ENCODE data around the gene CCSER1. TPM values are rescaled to one million over a fixed set of nuclear protein-coding genes. Genes with fewer than 3 reads are reported as not detected.

CCSER1 gene
- not detected in 2 replicates for total RNA-seq
- polyA plus RNA-seq (2012) = not detected

DNA sequence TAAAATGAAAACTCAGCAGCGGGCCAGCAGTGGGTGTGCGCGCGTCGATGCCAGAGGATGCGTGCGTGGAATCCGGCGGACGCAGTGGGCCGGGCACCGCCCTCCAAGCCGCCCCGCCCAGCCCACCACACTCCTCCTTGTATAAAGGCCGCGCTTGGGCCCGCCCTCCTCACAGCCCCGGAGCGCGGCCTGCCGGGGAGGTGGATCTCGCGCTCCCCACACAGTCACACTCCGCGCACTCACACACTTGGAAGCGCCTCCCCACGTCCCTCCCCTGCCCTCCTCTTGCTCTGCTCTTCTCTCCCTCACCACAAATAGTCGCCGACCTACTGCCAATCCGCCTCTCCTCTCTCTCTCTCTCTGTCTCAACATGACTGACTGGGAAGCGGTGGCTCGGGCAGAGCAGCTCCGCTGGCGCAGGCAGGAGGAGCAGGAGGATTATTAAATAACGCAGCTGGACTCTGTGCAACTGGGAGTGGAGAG is at the start of gene CCSER1:
CCSER1 (plus strand) TSS at position 172 of the 483 bp plus-strand sequence.
- DNase-seq (ENCODE audit: low read depth) = no peak

DNA sequence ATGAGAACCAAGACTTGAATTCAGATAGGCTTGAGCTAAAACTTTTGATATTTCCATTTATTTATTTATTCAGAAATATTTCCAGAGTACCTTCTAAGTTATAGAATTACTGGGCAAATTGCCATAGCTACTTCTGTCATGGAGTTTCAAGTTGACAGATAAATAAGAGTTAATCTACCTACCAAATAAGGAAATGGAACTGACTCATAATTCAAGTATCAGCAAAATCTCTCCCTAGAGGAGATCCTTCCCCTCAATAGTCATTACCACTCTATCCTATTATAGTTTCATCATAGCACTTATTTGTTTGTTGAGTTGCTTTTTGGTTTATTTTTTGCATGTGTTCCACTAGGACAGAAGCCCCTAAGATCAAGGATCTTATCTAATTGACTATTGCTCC is 48.8 kb upstream of the CCSER1 start:
- DNase-seq (ENCODE audit: low read depth) = no peak

DNA sequence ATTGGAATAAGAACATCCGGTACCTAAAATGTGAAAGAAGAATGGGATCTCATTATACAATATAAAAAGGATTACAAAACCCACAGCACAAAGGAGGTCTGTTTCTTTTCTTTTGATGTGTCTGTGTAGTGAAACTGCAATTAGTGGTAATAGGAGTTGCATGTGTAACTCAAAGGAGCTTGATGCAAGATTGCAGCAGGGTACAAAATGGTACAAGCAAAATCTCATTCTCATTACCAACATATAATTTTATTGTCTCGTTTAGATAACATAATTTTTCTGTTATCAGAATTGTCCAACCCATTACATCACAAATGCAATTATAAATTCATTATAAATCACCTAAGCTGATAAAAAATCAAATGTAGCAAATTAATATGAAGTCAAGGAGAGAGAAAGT is 47.1 kb upstream of the CCSER1 start:
- DNase-seq (ENCODE audit: low read depth) = no peak

DNA sequence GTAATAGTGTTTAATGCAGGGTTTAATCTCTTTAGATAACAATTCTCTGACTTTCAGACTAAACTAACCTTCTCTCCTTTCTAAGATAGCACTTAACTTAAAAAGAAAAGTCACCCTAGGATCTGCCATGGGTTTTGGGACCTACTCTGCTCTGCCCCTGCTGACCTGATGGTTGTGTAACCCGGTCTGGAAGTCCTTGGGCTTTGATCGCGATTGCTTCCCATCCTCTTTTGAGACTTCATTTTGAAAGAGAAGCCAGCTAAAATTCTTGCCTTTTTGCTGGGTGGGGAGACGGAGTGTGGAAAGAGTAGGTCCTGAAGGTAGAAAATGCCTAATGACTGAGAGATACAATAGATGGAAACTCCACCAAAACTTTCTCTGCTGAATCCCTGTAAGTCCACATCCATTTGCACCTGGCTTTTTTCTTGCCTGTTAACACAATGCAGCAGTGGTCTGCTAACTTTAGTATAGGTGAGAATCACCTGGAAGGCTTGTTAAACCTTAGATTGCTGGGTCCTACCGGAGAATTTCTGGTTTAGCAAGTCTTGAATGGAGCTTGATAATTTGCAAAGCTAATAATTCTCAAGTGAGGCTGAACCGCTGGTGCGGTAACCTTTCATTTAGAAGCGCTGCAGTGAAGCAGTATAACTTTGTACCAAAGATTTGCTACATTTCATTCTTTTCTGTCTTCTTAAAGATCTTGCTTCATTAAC is 45.6 kb upstream of the CCSER1 start:
- DNase-seq (ENCODE audit: low read depth) = no peak

DNA sequence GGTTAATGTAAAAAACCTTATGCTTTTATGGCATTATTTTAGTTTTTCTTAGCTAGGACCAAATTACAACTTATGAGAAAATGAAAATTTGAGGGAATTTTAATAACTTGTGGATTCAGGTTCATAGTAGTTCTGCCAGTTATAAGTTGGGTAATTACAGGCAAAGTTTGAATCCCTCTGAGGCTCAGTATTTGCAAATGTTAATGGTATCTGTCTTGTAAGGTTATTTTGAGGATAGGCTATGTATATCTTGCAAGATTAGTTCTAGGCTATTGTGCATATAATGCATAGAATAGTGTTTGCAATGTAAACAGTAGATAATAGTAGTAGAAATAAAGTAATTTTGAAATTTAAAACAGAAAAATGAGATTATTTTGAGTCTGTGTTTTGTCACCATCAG is 44.7 kb upstream of the CCSER1 start:
- DNase-seq (ENCODE audit: low read depth) = no peak

DNA sequence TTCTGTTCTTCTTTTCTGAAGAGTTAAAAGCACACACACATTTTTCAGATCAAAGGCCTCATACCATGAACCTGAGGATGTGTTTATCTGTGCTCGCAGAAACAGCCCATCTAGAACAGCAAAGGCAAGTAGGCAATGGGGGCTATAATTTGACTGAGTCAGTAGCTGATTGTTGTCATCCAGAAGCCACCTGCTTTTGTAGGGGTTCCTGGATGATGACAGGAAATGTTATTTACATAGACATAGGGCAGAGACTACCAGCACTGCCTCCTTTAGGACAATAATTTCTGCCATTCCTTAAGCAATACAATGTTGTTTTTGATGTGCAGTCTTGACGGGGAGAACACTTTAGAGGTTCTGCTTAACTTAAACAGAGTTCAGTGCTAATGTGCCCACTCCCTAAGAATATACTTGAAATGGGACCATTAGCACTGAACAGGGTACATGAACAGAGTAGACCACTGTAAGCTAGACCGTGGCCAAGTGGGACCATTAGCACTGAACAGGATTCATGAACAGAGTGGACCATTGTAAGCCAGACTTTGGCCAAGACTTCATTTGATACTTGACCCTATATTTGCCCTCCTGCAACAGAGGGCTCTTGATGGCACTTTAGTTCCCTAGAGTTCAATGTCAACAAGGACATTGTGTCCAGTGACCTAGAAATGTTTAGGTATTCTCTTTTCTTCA is 42.8 kb upstream of the CCSER1 start:
- no peak for DNase-seq (ENCODE audit: low read depth)

DNA sequence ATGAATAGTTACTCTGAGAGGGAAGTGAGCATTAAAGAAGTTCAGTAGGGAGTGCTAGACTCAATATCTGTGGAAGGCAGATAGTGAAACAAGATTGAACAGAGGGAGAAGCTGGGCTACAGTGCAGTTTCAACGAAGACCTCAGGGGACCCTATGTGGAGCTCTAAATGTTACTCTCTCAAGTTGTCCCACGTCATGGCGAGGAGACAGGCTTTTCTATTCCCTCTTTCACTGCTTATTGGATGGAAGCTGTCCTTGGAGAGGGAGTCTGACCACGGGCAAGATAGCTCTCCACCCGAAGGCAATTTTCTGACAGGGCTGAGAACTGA is 42.3 kb upstream of the CCSER1 start:
- DNase-seq (ENCODE audit: low read depth) = no peak

DNA sequence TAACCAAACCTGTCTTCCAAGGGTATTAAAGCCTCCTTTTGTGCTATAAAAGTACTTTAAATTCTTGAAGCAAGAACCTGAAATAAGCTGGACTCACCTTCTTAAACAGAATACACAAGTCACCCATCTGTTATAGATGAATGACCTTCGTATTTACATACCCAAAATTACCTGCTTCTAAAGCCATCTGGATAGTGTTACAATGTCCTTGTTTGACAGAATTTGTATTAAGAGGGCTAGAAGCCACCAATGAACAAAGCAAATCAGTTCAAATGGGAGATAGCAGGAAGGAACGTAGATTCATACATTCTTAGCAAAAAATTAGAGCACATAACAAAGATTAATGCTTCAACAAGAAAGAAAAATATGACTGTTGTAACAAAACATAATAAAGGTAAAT is 33.7 kb upstream of the CCSER1 start:
- no peak for DNase-seq (ENCODE audit: low read depth)

DNA sequence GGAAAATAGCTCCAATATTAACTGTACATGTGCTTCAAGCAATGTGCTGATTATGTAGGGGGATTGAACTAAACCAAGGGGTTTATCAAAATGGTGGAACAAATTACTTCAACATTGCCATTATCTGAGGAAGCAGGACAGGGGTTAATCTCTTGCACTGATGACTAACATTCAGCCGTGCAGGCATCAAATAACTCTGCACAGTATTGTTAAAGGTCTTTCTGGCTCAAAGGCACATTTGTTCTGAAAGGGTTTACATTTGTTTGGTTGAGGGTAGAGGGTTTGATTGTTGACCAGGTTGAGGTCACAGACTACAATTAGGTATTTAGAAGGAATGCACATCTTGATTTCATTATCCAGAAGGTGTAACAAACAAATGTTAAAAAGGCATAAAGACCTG is 32.2 kb upstream of the CCSER1 start:
- DNase-seq (ENCODE audit: low read depth) = no peak

DNA sequence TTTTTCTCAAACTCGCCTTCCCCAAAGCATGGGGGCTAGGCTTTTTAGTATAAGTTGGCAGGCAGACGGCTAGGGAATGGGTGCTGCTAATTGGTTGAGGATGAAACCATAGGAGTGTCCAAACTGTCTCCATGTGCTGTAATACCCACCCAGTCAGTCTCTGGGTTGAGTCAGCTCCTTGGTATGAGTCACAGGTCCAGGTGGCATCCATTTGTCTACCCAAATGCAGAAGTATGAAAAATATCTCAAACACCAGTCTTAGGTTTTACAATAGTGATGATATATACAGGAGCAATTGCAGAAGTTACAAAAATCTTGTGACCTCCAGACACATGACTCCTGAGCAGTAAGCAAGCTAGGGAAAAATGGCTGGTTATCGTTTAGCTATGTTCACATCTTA is 27.4 kb upstream of the CCSER1 start:
- DNase-seq (ENCODE audit: low read depth) = no peak

DNA sequence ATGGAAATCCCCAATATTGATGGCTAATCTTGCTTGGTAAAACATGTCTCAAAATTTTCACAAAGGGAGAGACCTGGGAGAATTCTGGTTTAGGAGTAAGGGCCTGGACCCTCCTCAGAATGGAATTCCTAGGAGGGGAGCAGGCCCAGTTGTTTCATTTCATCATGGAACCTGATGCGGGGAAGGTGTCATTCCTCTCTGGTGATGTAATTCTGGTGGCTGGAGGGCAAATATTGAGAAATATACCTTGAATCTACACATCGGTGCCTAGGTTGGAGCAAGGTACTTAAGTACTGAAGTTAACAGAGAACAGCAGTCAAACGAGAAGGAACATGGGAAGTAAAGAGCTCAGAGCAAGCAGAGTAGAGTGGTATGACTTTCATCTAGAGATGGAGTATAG is 23.2 kb upstream of the CCSER1 start:
- DNase-seq (ENCODE audit: low read depth) = no peak

DNA sequence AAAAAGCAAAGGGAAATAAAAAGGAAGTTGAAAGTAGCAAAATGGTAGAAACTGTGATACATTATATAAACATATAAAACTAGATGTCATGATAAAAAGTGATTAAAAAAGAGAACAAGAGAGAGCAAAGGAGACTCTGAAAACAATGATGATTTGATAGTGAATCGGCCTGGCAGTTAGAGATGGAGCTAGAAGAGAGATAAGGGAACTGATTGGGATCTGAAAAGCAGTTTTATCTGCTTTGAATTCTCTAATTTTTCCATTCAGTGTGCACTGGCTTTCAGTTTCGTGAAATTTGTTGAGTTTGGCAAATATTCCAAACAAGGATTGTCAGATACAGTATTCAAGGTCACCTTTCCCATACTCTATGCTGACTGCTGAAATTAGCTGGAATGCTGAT is 21.9 kb upstream of the CCSER1 start:
- no peak for DNase-seq (ENCODE audit: low read depth)

DNA sequence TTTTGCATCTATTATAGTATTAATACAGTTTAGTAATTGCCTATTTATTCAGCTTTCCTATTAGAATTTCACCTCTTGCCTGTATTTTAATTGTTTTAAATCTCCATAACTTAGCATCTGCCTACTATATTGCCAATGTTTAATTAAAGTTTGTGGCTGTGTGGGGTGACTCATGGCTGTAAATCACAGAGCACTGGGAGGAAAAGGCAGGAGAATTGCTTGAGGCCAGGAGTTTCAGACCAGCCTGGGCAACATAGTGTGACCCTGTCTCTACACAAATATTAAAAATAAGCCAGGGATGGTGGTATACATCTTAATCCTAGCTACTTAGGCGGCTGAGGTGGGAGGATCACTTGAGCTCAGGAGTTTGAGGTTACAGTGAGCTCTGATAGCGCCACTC is 14.5 kb upstream of the CCSER1 start:
- DNase-seq (ENCODE audit: low read depth) = no peak

DNA sequence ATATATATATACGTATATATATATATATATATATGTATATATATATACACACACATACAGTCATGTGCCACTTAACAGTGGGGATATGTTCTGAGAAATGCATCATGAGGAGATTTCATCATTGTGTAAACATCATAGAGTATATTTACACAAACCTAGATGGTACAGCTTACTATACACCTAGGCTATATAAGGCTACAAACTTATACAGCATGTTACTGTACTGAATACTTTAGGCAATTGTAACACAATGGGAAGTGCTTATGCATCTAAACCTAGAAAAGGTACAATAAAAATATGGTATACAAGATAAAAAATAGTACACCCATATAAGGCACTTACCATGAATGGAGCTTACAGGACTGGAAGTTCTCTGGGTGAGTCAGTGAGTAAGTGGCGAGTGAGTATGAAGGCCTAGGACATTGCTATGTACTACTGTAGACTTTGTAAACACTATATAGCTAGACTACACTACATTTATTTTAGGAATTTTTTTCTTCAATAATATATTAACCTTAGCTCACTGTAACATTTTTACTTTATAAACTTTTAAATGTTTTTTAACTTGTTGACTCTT is 13.2 kb upstream of the CCSER1 start:
- DNase-seq (ENCODE audit: low read depth) = no peak

DNA sequence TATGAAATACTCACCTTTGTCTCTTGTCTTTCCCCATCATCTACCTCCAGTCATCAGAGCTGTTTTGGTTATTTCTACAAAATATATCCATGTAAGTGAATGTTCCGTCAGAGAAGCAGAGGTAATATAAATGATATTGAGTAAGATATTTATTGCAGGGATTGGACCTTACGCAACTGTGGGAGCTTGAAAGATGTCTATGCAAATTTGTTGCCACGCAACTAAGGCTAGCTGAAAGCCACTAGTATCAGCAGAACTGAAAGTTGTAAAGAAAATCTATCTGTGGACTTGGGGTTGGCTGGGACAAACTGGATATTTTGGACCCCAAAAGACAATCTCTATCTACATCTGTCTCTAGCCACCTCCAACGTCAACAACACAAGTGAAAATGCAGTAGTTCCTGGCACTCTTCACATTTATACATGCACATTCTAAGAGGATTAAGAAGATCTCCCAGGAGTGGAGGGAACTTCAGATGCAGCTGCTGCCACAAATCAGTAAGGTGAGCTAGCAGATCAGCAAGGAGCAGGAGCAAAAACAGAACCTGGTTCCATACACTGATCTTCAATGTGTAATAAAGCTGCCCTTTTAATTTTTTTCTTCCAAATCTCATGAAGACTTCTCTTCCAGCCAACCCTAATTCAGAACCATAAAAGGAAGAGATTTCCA is 8.5 kb upstream of the CCSER1 start:
- DNase-seq (ENCODE audit: low read depth) = no peak

DNA sequence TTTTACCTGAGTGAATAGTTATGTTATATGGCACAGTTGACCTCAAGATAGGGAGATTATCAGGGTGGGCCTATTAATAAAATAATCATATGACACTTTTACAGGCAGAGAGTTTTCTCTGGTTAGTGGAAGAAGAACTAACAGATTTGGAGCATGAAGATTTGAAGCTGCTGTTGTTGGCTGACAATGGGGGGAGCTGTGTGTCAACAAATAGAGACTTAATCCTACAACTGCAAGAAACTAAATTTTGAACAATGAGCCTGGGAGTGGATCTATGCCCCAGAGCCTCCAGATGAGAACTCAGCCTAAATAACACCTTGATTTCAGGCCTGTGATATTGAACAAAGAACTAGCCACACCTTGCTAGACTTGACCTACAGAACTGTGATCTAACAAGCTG is 7.2 kb upstream of the CCSER1 start:
- no peak for DNase-seq (ENCODE audit: low read depth)

DNA sequence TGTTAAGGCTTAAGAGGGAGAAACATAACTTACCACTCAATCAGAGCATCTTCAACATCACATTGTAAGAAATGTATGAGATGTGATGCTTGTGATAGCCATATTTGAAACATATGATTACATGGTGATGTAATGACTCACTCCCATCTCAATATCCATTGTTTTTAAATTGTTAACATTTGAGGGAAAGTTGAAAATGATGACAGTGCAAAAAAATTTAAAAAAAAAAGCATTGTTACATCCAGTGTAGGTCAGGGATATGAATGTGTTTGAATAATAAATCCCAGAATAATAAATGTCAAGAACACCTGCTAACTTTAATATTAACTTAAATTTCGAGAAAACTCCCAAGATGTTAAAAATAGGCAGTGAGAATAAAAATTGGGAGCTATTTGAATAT is 6.4 kb upstream of the CCSER1 start:
- DNase-seq (ENCODE audit: low read depth) = no peak

DNA sequence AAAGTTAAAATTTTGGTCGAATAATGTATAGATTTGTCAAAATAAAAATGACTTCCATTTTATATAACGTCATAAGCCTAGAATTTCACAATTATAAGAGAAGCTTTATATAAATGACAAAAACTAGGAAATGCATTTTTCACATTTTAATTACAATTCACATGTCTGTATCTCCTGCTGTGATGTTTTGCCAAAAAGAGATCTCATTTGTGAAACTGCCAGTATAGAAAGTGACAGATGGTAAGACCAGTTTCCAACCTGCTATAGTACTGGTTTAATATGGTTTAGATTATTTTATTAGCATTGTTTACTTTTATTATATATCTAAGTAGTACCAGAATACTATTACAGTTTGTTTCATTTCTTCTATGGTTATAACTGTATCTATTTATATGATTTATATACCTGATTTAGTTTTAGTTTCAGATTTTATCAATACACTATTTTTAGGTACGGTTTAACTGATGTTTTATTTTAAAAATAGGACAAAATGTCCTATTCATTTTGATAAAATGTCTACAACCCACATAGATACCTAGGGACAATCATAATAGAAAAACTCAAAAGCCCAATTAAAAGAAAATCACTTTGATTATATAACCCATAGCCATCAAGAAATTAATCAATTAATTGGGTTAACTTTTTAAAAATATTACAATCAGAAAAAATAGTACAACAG is 5.4 kb upstream of the CCSER1 start:
- no peak for DNase-seq (ENCODE audit: low read depth)

DNA sequence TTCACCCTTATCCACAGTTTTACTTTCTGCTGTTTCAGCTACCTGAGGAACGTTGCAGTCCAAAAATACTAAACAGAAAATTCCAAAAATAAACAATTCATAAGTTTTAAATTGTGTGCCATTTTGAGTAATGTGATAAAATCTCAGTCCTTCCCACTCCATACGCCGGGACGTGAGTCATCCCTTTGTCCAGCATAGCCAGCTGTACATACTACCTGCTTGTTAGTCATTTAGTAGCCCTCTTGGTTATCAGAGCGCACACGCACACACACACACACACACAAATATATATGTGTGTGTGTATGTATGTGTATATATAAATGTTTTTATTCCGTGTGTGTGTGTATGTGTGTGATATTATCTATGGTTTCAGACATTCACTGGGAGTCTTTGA is 4.8 kb upstream of the CCSER1 start:
- DNase-seq (ENCODE audit: low read depth) = no peak

DNA sequence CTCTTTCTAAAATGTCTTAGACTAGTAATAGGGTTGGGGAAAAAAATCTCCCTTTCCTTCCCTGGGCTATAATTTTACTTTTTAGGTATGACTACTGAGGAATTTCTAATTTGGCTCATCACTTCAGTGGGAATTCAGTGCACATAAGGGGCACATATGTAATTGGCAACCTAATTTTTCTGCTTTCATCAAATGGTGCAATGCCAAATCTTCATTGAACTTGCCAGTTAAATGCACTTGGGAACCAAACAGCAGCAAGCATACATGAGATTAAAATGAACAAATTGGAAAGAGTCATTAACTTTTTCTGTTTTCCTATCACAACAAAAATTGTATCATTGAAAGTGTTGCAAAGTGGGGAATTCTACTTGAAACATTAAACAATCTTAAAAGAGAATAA is 2.9 kb upstream of the CCSER1 start:
- DNase-seq (ENCODE audit: low read depth) = no peak

DNA sequence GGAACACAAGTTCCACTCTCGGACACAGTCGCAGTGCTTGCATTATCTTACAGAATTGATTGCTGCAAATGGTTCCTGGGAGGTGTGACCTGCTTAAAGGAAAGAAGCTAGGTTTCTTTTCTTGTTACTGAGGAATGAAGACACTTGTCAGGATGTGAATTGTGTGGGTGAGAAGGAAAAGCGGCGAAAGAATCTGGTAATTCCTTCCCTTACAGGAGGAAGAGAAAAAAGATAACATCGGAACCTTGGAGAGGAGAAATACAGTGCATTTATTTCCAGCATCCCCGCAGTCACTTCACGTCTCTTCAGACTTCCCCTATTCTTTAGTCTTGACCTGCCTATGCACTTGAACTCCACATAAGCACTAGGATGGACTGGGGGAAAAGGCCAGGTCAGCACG is 389 bp upstream of the CCSER1 start:
- DNase-seq (ENCODE audit: low read depth) = no peak
